B cell (primary cell): ENCODE data around the gene EHD4. TPM values are rescaled to one million over a fixed set of nuclear protein-coding genes. Genes with fewer than 3 reads are reported as not detected.

ENCODE experiments used
- ATAC-seq: fragments of 200-7000 bp; cut with Tn5 transposase; one replicate; pipeline ENCODE4 v1.10.0; 2021; ENCODE audit warnings: low read depth, mild to moderate bottlenecking, moderate number of reproducible peaks, moderate library complexity
- CTCF ChIA-PET: fragments of 350-600 bp; sonication (Branson Sonifier 250); formaldehyde crosslinking; loops from one replicate; lab custom pipeline; 2021; ENCODE audit warnings: antibody characterized with exemption, inconsistent platforms; lab: Charles Lee
- POLR2A ChIA-PET: fragments of 350-600 bp; sonication (Branson Sonifier 250); formaldehyde crosslinking; loops from one replicate; lab custom pipeline; 2021; ENCODE audit warnings: antibody characterized with exemption; lab: Charles Lee
- DNase-seq: peaks from one replicate; pipeline ENCODE4 v3.0.0; 2013
- H2AFZ ChIP-seq: 2 replicates; pipeline ENCODE4 v1.6.1; 2012; ENCODE audit warnings: mild to moderate bottlenecking, low read depth, low read length; ENCODE audit not compliant: insufficient read depth, poor library complexity, severe bottlenecking
- H3K27ac ChIP-seq, 2 donors: 1 replicate in 1 of 2; 2 replicates in 1 of 2; pipeline ENCODE4 v1.5.1; 2012 to 2013; ENCODE audit warnings: low read length in 2 of 2, mild to moderate bottlenecking in 2 of 2, moderate library complexity in 1 of 2
- H3K27me3 ChIP-seq, 4 experiments: fragments of 200-600 bp in 1 of 4; sonication (generic) in 1 of 4; replicated peaks in 1 of 4; 1 replicate in 2 of 4; 2 replicates in 2 of 4; pipeline versions ENCODE4 v1.6.1 to v1.7.0; 2013 to 2016; ENCODE audit warnings: low read length in 3 of 4, mild to moderate bottlenecking in 2 of 4, mixed read lengths in 1 of 4, moderate library complexity in 1 of 4; ENCODE audit not compliant: insufficient read depth in 4 of 4, control insufficient read depth in 3 of 4; ENCODE audit errors: control extremely low read depth in 1 of 4
- H3K36me3 ChIP-seq, 2 experiments: replicated peaks in 1 of 2; 1 replicate in 1 of 2; 2 replicates in 1 of 2; pipeline versions ENCODE4 v1.6.1 to v1.7.1; 2013; ENCODE audit warnings: low read length in 1 of 2; ENCODE audit not compliant: insufficient read depth in 2 of 2, control insufficient read depth in 1 of 2; ENCODE audit errors: control extremely low read depth in 1 of 2, extremely low read depth in 1 of 2
- H3K4me1 ChIP-seq, 2 donors: fragments of 200-600 bp in 1 of 2; sonication (generic) in 1 of 2; 1 replicate in 1 of 2; 2 replicates in 1 of 2; pipeline versions ENCODE4 v1.5.1 to v1.6.1; 2013 to 2017; ENCODE audit warnings: low read length in 2 of 2; ENCODE audit not compliant: control insufficient read depth in 2 of 2, insufficient read depth in 2 of 2
- H3K4me2 ChIP-seq: replicated peaks from 2 replicates; pipeline ENCODE3; 2012; ENCODE audit warnings: mild to moderate bottlenecking, low read depth, low read length; ENCODE audit not compliant: poor library complexity, severe bottlenecking
- H3K4me3 ChIP-seq, 5 experiments: fragments of 200-600 bp in 1 of 5; sonication (generic) in 1 of 5; 1 replicate in 3 of 5; 2 replicates in 2 of 5; pipeline versions ENCODE4 v1.5.1 to v1.7.0; 2011 to 2016; ENCODE audit warnings: low read length in 4 of 5, mild to moderate bottlenecking in 4 of 5, low read depth in 2 of 5, control low read depth in 1 of 5, moderate library complexity in 1 of 5; ENCODE audit not compliant: insufficient read depth in 1 of 5; ENCODE audit errors: control extremely low read depth in 1 of 5, extremely low read depth in 1 of 5
- H3K79me2 ChIP-seq: fragments of 200-600 bp; sonication (generic); one replicate; pipeline ENCODE4 v1.6.0; 2016; ENCODE audit warnings: low read length; ENCODE audit not compliant: control insufficient read depth, insufficient read depth
- H3K9ac ChIP-seq: fragments of 200-600 bp; sonication (generic); 2 replicates; pipeline ENCODE4 v1.6.1; 2017; ENCODE audit warnings: mild to moderate bottlenecking, low read length, moderate library complexity
- H3K9me3 ChIP-seq, 3 donors: one replicate each; pipeline versions ENCODE4 v1.6.1 to v1.7.1; 2013; ENCODE audit warnings: low read length in 2 of 3; ENCODE audit not compliant: control insufficient read depth in 2 of 3, insufficient read depth in 1 of 3; ENCODE audit errors: control extremely low read depth in 1 of 3
- H4K20me1 ChIP-seq: 2 replicates; pipeline ENCODE4 v1.6.0; 2012; ENCODE audit warnings: mild to moderate bottlenecking, low read length; ENCODE audit not compliant: insufficient read depth, control insufficient read depth, poor library complexity, severe bottlenecking
- H3K27ac Mint-ChIP-seq: one replicate; pipeline ENCODE4 v1.8.0; 2021; ENCODE audit warnings: mixed read lengths
- H3K27me3 Mint-ChIP-seq: one replicate; pipeline ENCODE4 v1.8.0; 2021; ENCODE audit warnings: mixed read lengths
- H3K4me1 Mint-ChIP-seq: one replicate; pipeline ENCODE4 v1.8.0; 2021; ENCODE audit warnings: mixed read lengths
- H3K4me3 Mint-ChIP-seq: one replicate; pipeline ENCODE4 v1.8.0; 2021; ENCODE audit warnings: mixed read lengths
- H3K9me3 Mint-ChIP-seq: one replicate; pipeline ENCODE4 v1.8.0; 2022; ENCODE audit warnings: mixed read lengths; ENCODE audit not compliant: insufficient read depth
- EZH2 ChIP-seq: IDR thresholded peaks from 2 replicates; pipeline ENCODE4 v1.6.1; 2012; ENCODE audit warnings: borderline replicate concordance, low read depth, mild to moderate bottlenecking, moderate library complexity, low read length; ENCODE audit not compliant: insufficient read depth, poor library complexity, severe bottlenecking
- WGBS: methylation state at CpG from one replicate; pipeline ENCODE4 v1.1.5; 2013; ENCODE audit warnings: missing lambda C conversion rate; ENCODE audit not compliant: insufficient coverage; 5-methylcytosine and 5-hydroxymethylcytosine counted together
- intact Hi-C: fragments of 100-400 bp; cut with micrococcal nuclease; formaldehyde crosslinking; loops from one replicate; pipeline ENCODE4 v1.10.0; 2022
- polyA plus RNA-seq: library from polyadenylated mRNA; depleted of rRNA; stranded (reverse); fragments of >200 nt; gene quantifications from 2 replicates; pipeline ENCODE4 v1.2.3, GENCODE V29; 2012
- total RNA-seq, 2 donors: library from RNA; stranded (reverse); fragments of 120-200 nt in 1 of 2; gene quantifications; 1 replicate in 1 of 2; 2 replicates in 1 of 2; pipeline versions ENCODE4 v1.2.3 to v1.2.4, GENCODE V29; 2013 to 2022
- TF ChIP-seq, protein P1 (sequence below): fragments of 200-600 bp; IDR thresholded peaks from one replicate; pipeline ENCODE4 v1.8.0; 2022; ENCODE audit warnings: antibody characterized with exemption, mild to moderate bottlenecking

EHD4 gene
- total and polyA plus RNA-seq, 2 donors (not counting 1 experiment from before 2014, with no cell fraction given): 3.1 to 12.7 TPM

- no peaks in the 10 kb centered on the region for H3K9me3 Mint-ChIP-seq
- 97% methylated on average over 10 of the region's 10 CpGs for WGBS
- peaks cover 23% of the 10 kb centered on the region for H3K27me3 Mint-ChIP-seq
- H3K27ac ChIP-seq: no peak overlapping the region
- H2AFZ ChIP-seq: no peak overlapping the region
- intact Hi-C loops: no loop called here
- no peak overlapping the region for H3K27ac Mint-ChIP-seq
- H4K20me1 ChIP-seq: no peaks in the 10 kb centered on the region
- ATAC-seq (no peak), DNase-seq (no peak)
- H3K4me2 ChIP-seq: no peak overlapping the region
- ChIA-PET CTCF (no interaction called here), POLR2A (no interaction called here)
- peaks cover 15 to 24% of the 10 kb centered on the region in 2 donors for H3K4me1 ChIP-seq
- no peak for TF ChIP-seq EZH2
- no peaks in the 10 kb centered on the region for H3K79me2 ChIP-seq
- no peaks in the 10 kb centered on the region for H3K36me3 ChIP-seq
- H3K9ac ChIP-seq: no peak overlapping the region
- no peaks in the 10 kb centered on the region for H3K9me3 ChIP-seq
- H3K4me3 Mint-ChIP-seq: no peak overlapping the region
- H3K27me3 ChIP-seq: peaks cover 0 to 32% (median 3%) of the 10 kb centered on the region in 4 experiments
- peaks cover 19% of the 10 kb centered on the region for H3K4me1 Mint-ChIP-seq
- H3K4me3 ChIP-seq: no peak overlapping the region
Measured at GRCh38 chr15:41878355-41878699, 94.0 kb downstream of the EHD4 start.

DNA sequence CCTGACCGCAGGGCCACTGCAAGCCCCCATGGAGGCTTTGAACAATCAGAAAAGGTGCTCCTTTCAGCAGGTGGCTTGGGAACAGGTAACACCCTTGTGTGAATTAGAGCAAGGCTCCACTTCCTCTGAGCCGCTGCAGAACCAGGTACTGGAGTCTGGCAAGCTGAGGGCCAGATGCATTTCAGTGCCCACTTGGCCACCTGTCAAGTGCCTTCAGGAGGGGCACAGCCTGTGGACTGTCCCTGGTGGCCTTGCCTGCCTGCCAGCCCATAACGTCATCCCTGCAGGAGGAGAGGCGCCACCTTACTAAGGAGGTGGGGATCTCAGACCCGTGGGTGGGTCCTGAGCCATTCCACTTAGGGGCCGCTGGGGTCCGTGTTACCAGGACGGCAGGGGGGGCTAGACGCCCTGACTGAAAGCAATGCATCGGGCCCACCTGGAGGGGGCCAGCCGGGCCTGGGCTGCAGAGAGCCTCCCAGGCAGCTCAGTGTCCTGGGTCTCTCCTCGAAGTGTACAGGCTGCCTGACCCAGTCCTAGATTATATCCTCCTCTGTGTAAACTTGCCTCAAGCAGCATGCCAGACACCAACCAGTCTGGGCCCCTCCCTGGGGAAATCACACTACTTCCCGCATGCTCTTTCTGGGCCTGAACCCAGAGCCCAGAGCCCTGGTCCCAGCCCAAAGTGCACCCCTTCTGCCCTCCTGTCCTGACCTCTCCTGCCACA lies 94.6 kb downstream of the EHD4 start:
- Histone ChIP-seq H3K4me1 (peaks cover 10 to 18% of the 10 kb centered on the region in 2 donors), H3K9ac (no peak overlapping the region), H3K27ac (no peak overlapping the region), H4K20me1 (no peaks in the 10 kb centered on the region), H3K9me3 (no peaks in the 10 kb centered on the region), H3K27me3 (peaks cover 0 to 32% (median 3%) of the 10 kb centered on the region in 4 experiments), H3K4me2 (no peak overlapping the region), H3K79me2 (no peaks in the 10 kb centered on the region), H3K36me3 (no peaks in the 10 kb centered on the region), H3K4me3 (no peak overlapping the region), H2AFZ (no peak overlapping the region)
- H3K9me3 Mint-ChIP-seq: no peaks in the 10 kb centered on the region
- peaks cover 25% of the 10 kb centered on the region for H3K27me3 Mint-ChIP-seq
- H3K4me1 Mint-ChIP-seq: peaks cover 16% of the 10 kb centered on the region
- intact Hi-C loops: no loop called here
- WGBS: 85% methylated on average over 13 of the region's 13 CpGs
- H3K27ac Mint-ChIP-seq: no peak overlapping the region
- ATAC-seq (no peak), DNase-seq (no peak)
- ChIA-PET POLR2A (no interaction called here), CTCF (interaction anchor here (2.3 kb wide), 1 partner anchor 27 kb away, joined by 7 read pairs; no protein-coding TSS in a partner anchor)
- H3K4me3 Mint-ChIP-seq: no peak overlapping the region
- TF ChIP-seq, protein P1, sequence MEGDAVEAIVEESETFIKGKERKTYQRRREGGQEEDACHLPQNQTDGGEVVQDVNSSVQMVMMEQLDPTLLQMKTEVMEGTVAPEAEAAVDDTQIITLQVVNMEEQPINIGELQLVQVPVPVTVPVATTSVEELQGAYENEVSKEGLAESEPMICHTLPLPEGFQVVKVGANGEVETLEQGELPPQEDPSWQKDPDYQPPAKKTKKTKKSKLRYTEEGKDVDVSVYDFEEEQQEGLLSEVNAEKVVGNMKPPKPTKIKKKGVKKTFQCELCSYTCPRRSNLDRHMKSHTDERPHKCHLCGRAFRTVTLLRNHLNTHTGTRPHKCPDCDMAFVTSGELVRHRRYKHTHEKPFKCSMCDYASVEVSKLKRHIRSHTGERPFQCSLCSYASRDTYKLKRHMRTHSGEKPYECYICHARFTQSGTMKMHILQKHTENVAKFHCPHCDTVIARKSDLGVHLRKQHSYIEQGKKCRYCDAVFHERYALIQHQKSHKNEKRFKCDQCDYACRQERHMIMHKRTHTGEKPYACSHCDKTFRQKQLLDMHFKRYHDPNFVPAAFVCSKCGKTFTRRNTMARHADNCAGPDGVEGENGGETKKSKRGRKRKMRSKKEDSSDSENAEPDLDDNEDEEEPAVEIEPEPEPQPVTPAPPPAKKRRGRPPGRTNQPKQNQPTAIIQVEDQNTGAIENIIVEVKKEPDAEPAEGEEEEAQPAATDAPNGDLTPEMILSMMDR: no peak
- no peak for TF ChIP-seq EZH2
